ENCODE measurements around the gene TMA7B. TPM values are rescaled to one million over a fixed set of nuclear protein-coding genes. Genes with fewer than 3 reads are reported as not detected.

TMA7B gene
- total and polyA plus RNA-seq, 10 of the 15 experiments (the other 5 are each of a cell fraction or from before 2014, with no cell fraction given): 0.33 to 2.9 (median 1.8) TPM

DNA sequence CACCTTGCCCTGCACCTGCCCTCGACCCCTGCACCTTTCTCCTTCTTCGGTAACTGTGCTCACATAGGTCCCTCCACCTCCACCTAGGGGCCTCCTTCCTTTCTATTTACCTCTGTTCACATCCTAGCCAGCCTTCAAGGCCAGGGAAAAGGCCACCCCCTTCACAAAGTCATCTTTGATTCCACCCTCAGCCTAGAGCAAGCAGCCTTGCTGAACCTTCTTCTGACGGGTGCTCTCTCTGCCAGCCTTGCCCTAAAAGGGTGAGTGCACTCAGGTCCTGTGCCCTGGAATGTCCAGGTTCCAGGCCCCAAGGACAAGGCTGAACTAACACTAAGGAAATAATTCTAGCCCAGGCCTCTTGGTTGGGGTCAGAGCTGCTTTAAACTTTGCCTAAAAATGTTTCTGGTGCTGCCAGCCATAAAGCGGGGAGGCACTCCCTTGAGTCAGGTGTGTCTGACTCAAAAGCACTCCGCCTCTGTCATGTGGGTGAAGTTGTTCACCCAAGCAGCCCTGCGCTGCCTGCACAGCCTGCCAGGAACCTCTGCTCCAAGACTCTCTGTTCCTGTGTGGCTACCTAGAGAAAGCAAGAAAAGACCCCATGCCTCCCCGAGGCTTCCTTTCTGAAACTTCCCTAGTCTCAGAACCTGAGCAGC, 25.3 kb downstream of the TMA7B start:
- H3K4me3 ChIP-seq: no peak overlapping the region
- no TSS peak for BruUV-seq (replicated peaks)
- ChIA-PET SMC1A (ENCODE audit: uncharacterized antibody, unreplicated experiment) (no interaction called here), RAD21 (ENCODE audit: unreplicated experiment) (interaction anchor here (1.2 kb wide), 1 partner anchor 40 kb away, joined by 3 read pairs; no protein-coding TSS in a partner anchor), POLR2A (no interaction called here), CTCF (no interaction called here)
- no peak overlapping the region for H3K4me2 ChIP-seq (ENCODE audit: control insufficient read depth, insufficient read depth)
- H2AFZ ChIP-seq (ENCODE audit: control insufficient read depth, low read depth, low read length): no peak overlapping the region
- FAIRE-seq (peak; percentile 13), ATAC-seq (peak; percentile 62), DNase-seq (ENCODE audit: low read depth, low spot score) (no peak)
- H3K4me1 ChIP-seq (ENCODE audit: control insufficient read depth, insufficient read depth, low read length): peaks cover 11% of the 10 kb centered on the region
- intact Hi-C loops (cut with micrococcal nuclease; ENCODE audit: unreplicated experiment): no loop called here
- no peaks in the 10 kb centered on the region for H3K36me3 ChIP-seq (ENCODE audit: control insufficient read depth in 2 of 2, insufficient read depth in 2 of 2, low read length in 1 of 2)
- H4K20me1 ChIP-seq (ENCODE audit: control insufficient read depth, insufficient read depth): no peaks in the 10 kb centered on the region
- in situ Hi-C loops (cut with MboI): no loop called here
- no peaks in the 10 kb centered on the region for H3K9me3 ChIP-seq (replicated peaks; ENCODE audit: control insufficient read depth, insufficient read depth, low read length)
- no peak overlapping the region for H3K27ac ChIP-seq (ENCODE audit: control insufficient read depth, insufficient read depth)
- no peaks in the 10 kb centered on the region for H3K27me3 ChIP-seq (replicated peaks in 1 of 2; ENCODE audit: control insufficient read depth in 2 of 2, insufficient read depth in 2 of 2, low read length in 1 of 2)
- no peak overlapping the region for H3K9ac ChIP-seq (ENCODE audit: control insufficient read depth, insufficient read depth, low read length)
- TF ChIP-seq EED (IDR thresholded peaks at IDR 0.05; ENCODE audit: low read depth): 0 out of 2 replicates have a peak, but pooled peaks have one; percentile 12
- no peak for TF ChIP-seq PML (IDR thresholded peaks at IDR 0.05; ENCODE audit: low read length)
- WGBS (ENCODE audit: insufficient coverage, insufficient replicate concordance, low lambda C conversion rate, missing lambda C conversion rate): 33% methylated on average over 7 of the region's 7 CpGs
- no peaks in the 10 kb centered on the region for H3K79me2 ChIP-seq (ENCODE audit: control insufficient read depth, insufficient read depth, low read length)

DNA sequence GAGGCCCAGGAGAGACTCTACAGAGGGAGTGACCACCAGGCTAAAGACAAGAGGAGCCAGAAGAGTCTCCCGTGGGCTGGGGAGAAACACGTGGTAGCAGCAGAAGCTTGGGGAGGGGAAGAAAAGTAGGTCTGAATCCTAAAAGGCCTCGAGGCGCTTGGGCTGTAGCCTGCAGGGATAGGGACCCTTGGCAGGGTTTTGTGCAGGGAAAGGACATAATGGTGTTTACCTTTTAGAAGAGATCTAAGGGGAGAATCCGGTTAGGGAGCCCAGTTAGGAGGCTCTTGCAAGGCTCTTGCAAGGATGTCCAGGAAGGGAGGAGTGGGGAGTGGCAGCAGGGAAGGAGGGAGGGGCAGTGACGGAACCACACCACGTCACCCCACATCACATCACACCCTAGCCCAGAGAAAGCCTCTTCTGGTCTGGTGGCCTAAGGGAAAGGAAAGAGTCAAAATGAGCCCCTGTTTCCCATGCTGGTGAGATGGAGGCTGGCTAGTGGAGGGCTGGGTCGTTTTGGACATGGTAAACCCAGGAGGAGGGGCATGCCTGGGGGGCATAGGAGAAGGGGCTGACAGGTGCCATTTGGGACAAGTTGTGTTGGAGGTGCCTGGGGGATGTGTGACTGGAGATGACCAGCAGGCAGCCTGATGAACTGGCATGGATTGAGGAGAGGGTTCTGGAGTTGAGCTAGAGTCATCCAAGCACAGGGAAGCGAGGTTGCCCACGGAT, 28.4 kb downstream of the TMA7B start:
- ChIA-PET RAD21 (ENCODE audit: unreplicated experiment) (no interaction called here), CTCF (interaction anchor here (0.6 kb wide), 1 partner anchor 360 kb away, joined by 3 read pairs; no protein-coding TSS in a partner anchor), POLR2A (no interaction called here), SMC1A (ENCODE audit: uncharacterized antibody, unreplicated experiment) (no interaction called here)
- no peak overlapping the region for H2AFZ ChIP-seq (ENCODE audit: control insufficient read depth, low read depth, low read length)
- no peaks in the 10 kb centered on the region for H3K36me3 ChIP-seq (ENCODE audit: control insufficient read depth in 2 of 2, insufficient read depth in 2 of 2, low read length in 1 of 2)
- in situ Hi-C loops (cut with MboI) (no loop called here), intact Hi-C loops (cut with micrococcal nuclease; ENCODE audit: unreplicated experiment) (no loop called here)
- FAIRE-seq: no peak
- H3K4me3 ChIP-seq: no peak overlapping the region
- no peaks in the 10 kb centered on the region for H3K79me2 ChIP-seq (ENCODE audit: control insufficient read depth, insufficient read depth, low read length)
- no peaks in the 10 kb centered on the region for H3K9me3 ChIP-seq (replicated peaks; ENCODE audit: control insufficient read depth, insufficient read depth, low read length)
- peaks cover 11% of the 10 kb centered on the region for H3K4me1 ChIP-seq (ENCODE audit: control insufficient read depth, insufficient read depth, low read length)
- no peak for DNase-seq (ENCODE audit: low read depth, low spot score)
- no peak overlapping the region for H3K27ac ChIP-seq (ENCODE audit: control insufficient read depth, insufficient read depth)
- H4K20me1 ChIP-seq (ENCODE audit: control insufficient read depth, insufficient read depth): no peaks in the 10 kb centered on the region
- ATAC-seq: peak; percentile 11; the same call in 1 of the 3 replicates
- H3K9ac ChIP-seq (ENCODE audit: control insufficient read depth, insufficient read depth, low read length): no peak overlapping the region
- TF ChIP-seq JUNB (IDR thresholded peaks at IDR 0.05) (no peak), BHLHE40 (IDR thresholded peaks at IDR 0.05; ENCODE audit: borderline replicate concordance in 1 of 2, low read depth in 2 of 2, low read length in 1 of 2) (no peak)
- TF ChIP-seq, protein P1, sequence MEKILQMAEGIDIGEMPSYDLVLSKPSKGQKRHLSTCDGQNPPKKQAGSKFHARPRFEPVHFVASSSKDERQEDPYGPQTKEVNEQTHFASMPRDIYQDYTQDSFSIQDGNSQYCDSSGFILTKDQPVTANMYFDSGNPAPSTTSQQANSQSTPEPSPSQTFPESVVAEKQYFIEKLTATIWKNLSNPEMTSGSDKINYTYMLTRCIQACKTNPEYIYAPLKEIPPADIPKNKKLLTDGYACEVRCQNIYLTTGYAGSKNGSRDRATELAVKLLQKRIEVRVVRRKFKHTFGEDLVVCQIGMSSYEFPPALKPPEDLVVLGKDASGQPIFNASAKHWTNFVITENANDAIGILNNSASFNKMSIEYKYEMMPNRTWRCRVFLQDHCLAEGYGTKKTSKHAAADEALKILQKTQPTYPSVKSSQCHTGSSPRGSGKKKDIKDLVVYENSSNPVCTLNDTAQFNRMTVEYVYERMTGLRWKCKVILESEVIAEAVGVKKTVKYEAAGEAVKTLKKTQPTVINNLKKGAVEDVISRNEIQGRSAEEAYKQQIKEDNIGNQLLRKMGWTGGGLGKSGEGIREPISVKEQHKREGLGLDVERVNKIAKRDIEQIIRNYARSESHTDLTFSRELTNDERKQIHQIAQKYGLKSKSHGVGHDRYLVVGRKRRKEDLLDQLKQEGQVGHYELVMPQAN (conservative IDR thresholded peaks at IDR 0.05): no peak
- TF ChIP-seq, protein P2, sequence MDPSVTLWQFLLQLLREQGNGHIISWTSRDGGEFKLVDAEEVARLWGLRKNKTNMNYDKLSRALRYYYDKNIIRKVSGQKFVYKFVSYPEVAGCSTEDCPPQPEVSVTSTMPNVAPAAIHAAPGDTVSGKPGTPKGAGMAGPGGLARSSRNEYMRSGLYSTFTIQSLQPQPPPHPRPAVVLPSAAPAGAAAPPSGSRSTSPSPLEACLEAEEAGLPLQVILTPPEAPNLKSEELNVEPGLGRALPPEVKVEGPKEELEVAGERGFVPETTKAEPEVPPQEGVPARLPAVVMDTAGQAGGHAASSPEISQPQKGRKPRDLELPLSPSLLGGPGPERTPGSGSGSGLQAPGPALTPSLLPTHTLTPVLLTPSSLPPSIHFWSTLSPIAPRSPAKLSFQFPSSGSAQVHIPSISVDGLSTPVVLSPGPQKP (IDR thresholded peaks at IDR 0.05; ENCODE audit: low read depth, low read length): no peak
- BruUV-seq (replicated peaks): no TSS peak
- 48% methylated on average over 10 of the region's 10 CpGs for WGBS (ENCODE audit: insufficient coverage, insufficient replicate concordance, low lambda C conversion rate, missing lambda C conversion rate)
- H3K27me3 ChIP-seq (replicated peaks in 1 of 2; ENCODE audit: control insufficient read depth in 2 of 2, insufficient read depth in 2 of 2, low read length in 1 of 2): peaks cover 0 to 2% of the 10 kb centered on the region in 2 experiments; a peak in 1 of 4 replicates
- H3K4me2 ChIP-seq (ENCODE audit: control insufficient read depth, insufficient read depth): no peak overlapping the region

All from GM12878 (cell line).